NCI-H345 treated with DMSO at 0.1 percent for 48 hours (cell line): ENCODE data around the gene SNX30.

Source experiments
- DNase-seq: peaks from one replicate; lab custom pipeline; 2025; ENCODE audit not compliant: unreplicated experiment; lab: John Stamatoyannopoulos, UW

Gene SNX30

DNA sequence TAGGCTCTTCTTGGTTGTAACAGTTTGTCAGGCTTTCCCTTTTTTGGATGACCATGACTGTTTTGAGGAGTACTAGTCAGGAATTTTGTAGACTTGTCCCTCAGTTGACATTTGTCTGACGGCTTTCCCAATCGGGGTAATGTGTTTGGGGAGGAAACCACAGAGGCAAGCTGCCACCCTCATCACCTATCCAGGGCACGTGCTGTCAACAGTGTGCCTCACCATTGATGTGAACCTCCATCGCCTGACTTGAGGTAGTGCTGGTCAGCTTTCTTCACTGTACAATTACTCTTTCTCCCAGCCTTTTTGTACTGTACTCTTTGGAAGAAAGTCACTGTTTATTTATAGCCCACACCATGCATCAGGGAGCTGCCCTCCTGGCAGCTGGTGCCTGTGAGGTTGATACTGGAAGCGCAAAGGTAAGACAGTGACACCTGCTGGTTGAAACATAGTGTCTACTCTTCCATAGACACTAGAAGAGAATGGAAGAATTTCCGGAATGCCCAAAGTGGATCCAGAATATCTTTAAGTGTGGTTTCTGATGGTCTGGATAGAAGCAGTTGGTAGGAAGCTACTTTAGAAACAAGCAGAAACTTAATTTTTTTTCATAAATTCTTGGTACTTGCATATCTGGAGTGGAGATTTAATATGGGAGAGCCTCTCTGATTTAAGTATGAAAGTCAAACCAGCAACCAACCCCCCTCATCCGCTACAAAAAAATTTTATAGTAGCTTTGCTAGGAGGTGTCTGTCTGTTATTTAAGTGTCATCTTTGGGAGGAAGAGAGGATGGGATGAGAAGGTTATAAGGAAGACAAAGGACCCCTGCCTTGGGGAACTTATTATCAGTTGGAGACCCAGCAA is 69.3 kb downstream of the SNX30 start:
- peak; percentile 28 for DNase-seq

DNA sequence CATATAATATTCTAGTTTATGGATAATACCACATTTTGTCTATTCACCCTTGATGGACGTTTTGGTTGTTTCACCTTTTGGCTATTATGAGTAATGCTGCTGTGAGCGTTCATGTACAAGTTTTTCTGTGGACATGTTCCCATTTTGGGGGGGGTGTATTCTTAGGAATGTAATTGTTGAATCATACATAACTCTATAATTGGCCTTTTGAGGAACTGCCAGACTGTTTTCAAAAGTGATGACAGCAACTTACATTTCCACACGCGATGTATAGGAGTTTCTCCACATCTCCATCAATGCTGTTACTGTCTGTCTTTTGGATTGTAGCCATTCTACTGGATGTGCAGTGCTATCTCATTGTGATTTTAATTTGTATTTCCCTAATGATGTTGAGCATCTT is 70.3 kb downstream of the SNX30 start:
- DNase-seq = no peak

DNA sequence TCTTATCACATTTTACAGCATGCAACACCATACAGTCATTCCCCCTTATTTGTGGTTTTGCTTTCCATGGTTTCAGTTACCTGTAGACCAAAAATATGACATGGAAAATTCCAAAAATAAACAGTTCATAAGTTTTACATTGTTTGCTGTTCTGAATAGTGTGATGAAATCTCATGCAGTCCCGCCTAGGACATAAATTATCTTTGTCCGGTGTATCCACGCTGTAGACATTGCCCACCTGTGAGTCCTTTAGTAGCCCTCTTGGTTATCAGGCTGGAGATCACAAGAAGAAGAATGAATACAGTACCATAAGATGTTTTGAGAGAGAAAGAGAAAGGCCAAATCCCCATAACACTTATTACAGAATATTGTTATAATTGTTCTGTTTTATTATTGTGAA is 72.1 kb downstream of the SNX30 start:
- DNase-seq = no peak

DNA sequence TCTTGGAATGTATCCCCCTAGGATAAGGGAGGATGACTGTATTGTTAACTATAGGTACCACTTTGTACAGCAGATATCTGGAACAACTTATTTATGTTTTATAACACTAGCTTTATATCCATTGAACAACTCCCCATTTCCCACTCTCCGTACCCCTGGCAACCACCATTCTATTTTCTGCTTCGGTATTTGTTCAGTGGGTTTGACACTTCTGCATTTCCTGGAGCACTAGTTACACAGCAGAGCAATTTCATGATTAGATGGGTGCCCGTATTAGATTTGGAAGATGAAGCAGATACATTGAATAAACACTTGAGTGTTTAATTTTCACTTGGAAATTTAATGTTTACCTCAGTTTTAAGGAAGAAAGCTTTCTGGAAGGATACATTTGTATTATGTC is 72.7 kb downstream of the SNX30 start:
- DNase-seq = no peak

DNA sequence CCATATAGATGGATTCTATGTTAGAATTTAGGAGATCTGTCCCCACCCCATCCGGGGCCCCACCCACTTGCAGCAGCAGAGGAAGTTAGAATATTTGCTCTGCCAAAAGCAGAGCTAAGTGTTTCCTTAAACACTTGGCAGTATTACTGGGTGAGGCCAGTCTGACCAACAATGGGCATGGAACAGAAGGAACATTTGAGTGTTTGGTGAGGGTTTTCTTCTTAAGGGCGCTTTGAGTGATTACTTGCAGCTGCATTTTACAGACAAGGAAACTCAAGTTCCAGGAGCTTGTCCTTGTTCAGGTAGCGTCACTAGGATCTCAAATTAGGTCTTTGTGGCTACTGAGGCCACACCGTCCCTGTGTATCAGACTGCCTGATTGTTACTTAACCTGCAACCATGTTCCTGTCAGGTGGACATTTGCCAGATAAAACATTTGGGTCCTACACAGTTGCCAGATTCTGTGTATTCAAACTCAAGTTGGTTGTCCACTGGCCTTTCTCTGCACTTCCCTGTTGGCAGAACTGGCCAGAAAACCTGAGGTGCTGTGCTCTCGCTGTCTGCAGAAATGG is 80.8 kb downstream of the SNX30 start:
- no peak for DNase-seq

DNA sequence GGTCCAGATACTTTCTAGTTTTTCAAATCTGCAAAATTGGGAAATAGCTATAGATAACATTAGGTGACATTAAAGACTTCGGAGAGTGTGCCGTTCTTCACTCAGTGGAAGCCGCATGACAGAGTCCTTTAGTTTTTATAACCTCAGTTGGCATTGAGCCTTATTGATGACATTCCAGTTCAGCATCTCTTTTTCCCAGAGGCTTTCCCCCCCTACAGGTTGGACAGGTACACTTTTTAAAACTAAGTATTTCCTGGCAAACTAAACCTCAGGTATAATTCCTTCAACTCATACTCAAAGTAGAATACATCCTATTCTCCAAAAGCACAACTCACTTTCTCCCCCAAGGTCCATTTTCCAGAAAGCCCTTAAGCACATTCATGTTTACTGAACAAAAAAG is 81.4 kb downstream of the SNX30 start:
- DNase-seq = no peak

DNA sequence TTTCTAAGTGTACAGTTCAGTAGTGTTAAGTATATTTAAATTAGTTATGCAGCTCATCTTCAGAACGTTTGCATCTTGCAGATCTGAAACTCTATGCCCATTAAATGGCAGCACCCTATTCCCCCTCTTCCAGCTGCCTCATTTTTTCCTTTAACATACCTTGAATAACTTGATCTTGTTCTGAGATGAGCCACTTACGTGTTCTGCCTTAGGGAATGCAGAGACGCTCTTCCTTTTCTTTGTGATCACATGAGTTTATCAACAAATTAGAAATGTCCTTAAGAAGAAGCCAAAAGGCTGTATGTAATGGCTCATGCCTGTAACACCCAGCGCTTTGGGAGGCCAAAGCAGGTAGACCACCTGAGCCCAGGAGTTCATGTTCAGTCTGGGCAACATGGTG is 82.5 kb downstream of the SNX30 start:
- DNase-seq = no peak

DNA sequence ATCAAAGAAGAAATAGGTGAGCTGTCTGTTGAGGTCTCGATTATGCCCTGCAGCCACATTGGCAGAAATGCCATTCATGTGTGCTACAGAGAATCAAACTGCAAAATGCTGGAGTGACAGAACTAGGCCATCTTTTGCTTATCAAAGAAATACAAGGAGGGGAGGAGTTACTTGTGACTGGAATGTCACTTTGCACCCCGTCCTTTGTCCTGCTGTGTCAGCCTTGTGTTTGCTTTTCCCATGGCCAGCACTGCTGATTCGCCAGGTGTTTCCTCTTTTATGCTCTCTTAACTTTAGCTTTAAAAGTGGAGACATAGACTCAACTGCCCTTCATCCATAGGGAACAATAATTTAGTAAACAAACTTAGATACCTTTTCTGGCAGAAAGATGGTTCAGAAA is 85.8 kb downstream of the SNX30 start:
- DNase-seq = peak; percentile 74

DNA sequence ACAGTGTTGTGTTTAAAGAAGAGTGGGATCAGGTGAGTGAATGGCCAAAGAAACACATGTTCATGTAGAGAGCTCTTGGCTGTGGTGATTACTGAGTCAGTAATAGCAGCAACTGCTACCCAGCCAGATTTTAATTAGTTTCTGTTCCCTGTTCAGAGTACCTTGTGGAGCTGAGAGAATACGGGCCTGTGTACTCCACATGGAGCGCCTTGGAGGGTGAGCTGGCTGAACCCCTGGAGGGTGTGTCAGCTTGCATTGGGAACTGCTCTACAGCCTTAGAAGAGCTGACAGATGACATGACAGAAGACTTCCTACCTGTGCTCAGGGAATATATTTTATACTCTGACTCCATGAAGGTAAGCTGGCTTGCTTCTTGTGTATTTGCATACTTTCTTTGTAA is 87.8 kb downstream of the SNX30 start:
- no peak for DNase-seq

DNA sequence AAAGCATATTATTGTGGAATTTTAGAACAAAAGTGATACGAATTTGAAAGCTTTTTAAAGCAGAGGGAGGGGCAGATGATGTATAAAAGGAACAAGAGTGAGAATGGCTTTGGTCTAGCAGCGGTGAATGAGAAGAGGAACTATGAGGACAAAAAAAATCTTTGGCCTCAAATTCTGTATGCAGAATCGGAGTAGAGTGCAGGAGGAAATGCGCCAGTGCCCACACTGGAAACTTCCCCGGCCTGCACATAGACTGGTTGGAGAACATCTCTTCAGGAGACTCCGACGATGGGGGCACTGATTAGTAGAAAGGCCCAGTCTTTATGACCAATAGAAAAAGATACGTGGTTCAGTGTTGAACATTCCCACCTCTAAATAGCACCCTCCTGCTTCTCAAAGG is 88.8 kb downstream of the SNX30 start:
- no peak for DNase-seq

DNA sequence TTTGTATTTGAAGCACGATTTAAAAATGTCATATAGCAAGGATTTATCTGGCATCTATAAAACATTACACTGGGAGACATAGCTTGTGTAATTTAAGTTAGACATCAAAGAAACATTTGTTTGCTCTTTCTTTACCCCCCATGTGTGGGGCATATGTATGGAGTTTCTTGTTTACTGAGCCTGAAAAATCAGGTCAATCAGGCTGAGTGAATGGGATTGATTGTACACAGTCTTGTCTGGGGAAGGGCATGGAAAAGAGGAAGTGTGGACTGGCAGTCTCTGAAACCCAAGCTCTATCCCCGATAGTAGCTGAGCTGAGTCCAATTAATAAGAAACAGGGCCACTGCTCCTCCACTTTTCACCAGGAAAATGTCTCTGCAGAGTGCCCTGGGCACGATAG is 90.7 kb downstream of the SNX30 start:
- no peak for DNase-seq

DNA sequence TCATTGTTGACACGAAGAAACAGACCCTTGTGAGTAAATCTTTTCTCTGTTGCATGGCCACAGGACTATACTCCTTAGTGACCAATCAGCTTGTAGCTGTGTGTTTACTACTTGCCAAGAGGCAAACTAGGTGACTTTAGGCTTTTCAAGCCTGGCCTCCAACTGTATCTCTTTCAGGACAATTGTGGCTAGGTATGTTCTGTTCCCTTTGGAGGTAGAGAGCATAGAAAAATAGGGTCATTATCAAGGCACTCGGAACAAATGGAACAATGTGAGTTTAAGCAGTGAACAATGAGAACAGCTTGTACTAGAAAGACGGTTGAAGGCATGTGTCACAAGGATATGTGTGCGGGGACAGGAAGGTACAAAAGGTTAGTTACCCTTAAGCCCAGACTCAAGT is 92.0 kb downstream of the SNX30 start:
- no peak for DNase-seq

DNA sequence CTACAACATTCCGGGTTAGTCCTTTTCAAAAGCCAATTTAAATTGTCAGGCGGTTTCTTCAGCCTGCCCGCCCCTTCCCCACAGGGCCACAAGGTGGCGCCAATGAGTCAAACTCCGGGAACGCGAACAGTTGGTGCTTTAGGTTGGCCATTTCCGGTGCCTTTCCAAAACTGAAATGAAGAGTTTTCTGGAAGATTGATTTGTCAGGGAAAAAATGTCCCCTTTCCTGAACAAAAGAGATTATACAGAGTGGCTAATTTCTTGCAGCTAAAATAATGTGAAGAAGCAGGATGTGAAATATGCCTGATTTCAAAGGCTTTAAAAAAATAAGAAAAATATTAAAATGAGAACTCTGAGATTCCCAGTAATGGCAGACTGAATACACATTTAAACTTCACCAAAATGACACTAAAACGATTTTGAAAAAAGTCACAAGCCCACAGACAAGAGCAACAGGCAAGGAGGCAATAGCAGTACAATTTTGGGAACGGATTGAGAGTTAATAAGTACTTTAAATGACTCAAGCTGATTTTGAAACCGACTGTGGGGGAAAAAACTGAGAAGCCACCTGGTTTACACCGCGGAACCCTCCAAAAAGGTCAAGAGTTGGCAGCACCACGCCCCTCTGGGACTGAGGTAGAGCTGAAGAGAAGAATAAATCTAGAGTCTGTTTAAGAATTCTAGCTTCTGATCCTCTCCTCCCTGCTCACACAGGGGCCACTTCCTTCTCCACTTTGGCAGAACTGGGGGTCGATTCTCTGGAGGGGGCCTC is 94.4 kb downstream of the SNX30 start:
- DNase-seq = no peak

DNA sequence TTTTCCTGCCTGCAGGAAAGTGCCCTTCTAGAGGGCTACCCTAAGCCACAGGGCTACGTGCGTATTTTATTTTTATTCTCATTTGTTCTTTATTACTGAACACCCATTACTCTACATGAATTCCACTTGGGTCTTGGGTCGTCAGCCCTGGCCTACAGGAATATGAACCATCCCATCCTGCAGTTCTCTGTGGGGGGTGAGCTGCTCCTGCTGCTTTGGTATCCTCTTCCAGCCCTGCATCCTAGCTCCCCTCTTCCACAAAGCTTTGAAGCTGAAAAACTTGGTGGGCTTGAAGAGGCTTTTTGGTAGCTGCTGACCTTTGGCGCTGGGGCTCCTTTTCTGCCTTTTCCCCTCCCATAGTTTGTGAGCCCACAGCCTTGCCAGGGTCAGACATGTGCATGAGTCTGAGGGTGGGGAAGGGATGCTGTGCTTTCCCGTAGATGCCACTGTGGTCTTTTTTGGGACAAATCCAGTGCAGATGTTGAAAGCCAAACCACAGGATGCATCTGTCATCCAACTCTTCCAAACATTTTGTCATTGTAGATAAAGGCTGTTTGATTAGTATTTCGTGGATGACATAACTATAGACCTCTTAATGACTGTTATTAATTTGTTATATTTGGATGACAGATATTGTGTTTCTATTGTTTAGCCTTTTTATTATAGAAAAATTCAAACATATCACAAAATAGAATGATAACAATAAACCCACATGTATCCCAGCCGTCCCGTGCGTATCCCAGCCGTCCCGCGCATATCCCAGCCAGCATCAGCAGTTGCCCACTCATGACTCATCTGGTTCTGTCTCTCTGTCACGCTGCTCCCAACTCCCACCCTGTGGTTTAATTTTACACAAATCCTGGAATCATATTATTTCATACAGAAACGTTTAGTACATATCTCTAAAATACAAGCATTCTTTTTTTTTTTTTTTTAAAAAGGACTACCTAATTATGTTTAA is 96.2 kb downstream of the SNX30 start:
- DNase-seq = no peak

DNA sequence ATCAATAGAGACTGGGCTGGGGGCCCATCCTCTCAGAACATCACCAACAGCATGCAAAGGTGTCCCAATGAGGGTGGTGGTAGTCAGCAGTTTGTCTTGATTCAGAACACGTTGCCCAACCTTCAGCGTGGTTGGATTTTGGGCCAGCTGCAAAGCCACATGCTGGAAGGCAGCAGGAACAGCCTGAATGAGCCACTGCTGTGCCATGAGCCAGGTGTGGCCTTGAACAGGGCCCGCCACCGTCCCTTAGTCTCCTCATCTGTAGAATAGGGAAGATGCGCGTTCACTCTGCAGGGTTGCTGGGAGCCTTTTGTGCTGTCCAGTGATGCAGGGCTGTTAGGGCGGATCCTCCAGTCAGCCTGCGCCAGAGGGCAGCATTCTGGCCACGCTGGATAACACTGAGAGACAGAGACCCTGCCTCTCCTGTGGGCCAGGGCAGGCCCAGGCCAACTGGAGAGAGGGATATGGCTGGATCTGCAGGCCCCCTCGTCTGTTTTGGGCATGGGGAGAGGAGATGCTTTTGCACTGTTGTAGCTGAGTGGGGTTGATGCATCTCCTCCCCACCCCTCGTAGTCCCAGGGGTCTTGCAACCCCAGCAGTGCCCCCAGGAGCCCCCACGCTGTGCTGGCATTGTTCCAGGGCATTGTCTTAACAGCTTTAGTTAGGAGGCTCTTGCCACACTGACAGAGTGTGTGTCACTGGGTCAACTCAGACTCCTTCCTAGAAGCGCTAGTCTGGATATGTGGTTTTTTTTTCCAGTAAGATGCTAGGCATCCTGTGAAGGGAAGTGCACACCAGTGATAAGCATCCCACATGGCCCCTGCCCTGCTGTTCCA is 98.0 kb downstream of the SNX30 start:
- no peak for DNase-seq

DNA sequence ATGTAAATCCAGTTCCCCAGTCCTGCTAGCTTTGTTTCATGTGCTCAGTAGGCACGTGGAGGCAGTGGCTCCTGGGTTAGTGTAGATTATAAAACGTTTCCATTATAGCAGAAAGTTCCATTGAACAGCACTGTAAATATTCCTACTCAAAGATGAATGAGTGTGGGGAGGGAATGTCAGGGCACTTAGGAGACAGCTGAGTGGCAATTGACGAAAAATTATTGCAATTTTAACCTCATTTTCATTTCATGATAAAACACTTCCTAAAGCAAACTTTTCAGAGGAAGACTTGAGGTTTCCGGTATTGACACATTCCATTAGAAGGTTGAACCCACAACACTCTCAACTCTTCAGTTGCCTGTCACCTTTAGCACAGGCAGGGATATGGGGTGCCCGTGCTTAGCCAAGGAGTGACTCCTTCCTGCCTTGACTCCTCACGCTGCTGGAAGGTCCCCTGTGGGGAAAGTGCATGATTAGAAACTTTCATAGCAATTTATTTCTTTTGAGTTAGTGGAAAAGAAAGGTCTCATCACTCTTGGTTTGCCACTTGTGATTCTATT is 98.9 kb downstream of the SNX30 start:
- DNase-seq = no peak

DNA sequence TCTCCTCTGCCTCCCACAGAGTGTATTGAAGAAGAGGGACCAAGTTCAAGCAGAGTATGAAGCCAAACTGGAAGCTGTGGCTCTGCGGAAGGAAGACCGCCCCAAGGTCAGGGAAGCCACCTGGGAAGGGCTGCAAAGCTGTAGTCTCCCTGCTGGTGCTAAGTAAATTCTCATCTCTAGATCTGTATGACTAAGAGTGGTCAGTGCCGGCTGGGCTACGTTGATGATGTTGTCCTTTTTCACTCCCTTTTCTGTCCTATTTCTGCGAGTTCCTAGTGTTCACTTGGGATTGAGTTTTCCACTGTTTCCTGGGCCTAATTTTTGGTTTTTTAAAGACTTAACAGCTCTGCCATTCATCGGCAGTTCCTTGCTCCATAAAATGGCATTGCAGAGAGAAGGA is 100.3 kb downstream of the SNX30 start:
- DNase-seq = no peak

DNA sequence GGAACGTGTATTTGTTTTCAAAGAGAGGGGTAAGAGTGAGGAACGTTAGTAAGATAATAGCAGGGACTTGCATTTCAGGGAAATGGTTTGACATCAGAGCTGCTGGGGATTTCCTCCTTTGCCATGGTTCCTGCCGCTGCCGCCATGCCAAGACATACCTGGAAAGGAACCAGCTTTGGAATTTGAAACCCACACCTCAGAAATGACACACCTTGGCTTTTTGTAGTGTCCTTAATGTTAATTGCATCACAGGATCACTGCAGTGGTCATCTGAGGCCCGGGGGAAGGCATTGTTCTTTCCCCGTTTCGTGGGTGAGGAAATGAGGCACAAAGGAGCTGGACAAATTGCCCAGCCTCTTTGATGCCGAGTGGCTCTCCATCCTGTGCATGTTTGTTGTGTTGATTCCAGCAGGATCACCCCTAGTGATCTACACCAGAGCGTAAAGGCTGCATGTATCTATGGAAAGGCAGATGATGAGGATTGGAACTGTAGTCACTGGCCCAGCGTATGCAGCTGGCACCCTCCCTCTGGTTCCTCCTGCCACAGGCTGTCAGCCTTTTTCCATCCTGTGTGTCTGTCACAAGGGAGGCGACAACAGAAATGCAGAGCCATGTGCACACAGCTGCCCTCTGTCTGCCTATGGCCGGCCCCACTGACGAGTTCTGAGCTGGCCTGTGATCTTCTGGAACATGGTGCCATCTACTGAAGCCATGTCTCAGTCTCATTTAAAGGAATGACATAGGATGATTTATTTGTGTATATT is 102.4 kb downstream of the SNX30 start:
- DNase-seq = no peak
